Activated CD4-positive, alpha-beta T cell treated with anti-CD3 and anti-CD28 coated beads, Interleukin-2, amount 50 U/mL, for 16 hours (primary cell): ENCODE results near the gene CRYL1.
"Not testable (repeated sequence)": the region's sequence is repeated elsewhere in the genome, so short reads cannot be mapped to it uniquely, and the experiment has no call there.

ENCODE experiments used
- DNase-seq: peaks from one replicate; pipeline ENCODE4 v3.0.0-alpha.2; 2020

CRYL1 gene

GRCh38 chr13:20446405-20446804, 79.3 kb downstream of the CRYL1 start:
- no peak for DNase-seq

GRCh38 chr13:20442798-20443381, 82.8 kb downstream of the CRYL1 start:
- DNase-seq = no peak

GRCh38 chr13:20442375-20442774, 83.3 kb downstream of the CRYL1 start:
- DNase-seq = no peak

GRCh38 chr13:20441879-20442278, 83.8 kb downstream of the CRYL1 start:
- peak; percentile 27 for DNase-seq

GRCh38 chr13:20441056-20441455, 84.6 kb downstream of the CRYL1 start:
- no peak for DNase-seq

GRCh38 chr13:20439261-20439660, 86.4 kb downstream of the CRYL1 start:
- no peak for DNase-seq

- no peak for DNase-seq
Measured at GRCh38 chr13:20438801-20439200, 86.9 kb downstream of the CRYL1 start.

GRCh38 chr13:20436505-20436904, 89.2 kb downstream of the CRYL1 start:
- DNase-seq = no peak

GRCh38 chr13:20435616-20436368, 89.9 kb downstream of the CRYL1 start:
- no peak for DNase-seq

- not testable (repeated sequence) for DNase-seq
Measured at GRCh38 chr13:20434210-20434609, 91.4 kb downstream of the CRYL1 start.

GRCh38 chr13:20431687-20432384, 93.8 kb downstream of the CRYL1 start:
- no peak for DNase-seq

GRCh38 chr13:20431080-20431479, 94.6 kb downstream of the CRYL1 start:
- no peak for DNase-seq

- DNase-seq = no peak
Measured at GRCh38 chr13:20430296-20430695, 95.4 kb downstream of the CRYL1 start.

- DNase-seq = no peak
Measured at GRCh38 chr13:20429682-20430081, 96.0 kb downstream of the CRYL1 start.

GRCh38 chr13:20428666-20429644, 96.7 kb downstream of the CRYL1 start:
- DNase-seq = no peak

- DNase-seq = no peak
Measured at GRCh38 chr13:20426766-20427448, 98.8 kb downstream of the CRYL1 start.

GRCh38 chr13:20425819-20426219, 99.8 kb downstream of the CRYL1 start:
- no peak for DNase-seq

GRCh38 chr13:20424949-20425348, 100.7 kb downstream of the CRYL1 start:
- DNase-seq = no peak

- DNase-seq = no peak
Measured at GRCh38 chr13:20424559-20424852, 101.2 kb downstream of the CRYL1 start.

- no peak for DNase-seq
Measured at GRCh38 chr13:20422362-20422761, 103.3 kb downstream of the CRYL1 start.

- no peak for DNase-seq
Measured at GRCh38 chr13:20420938-20421337, 104.7 kb downstream of the CRYL1 start.

GRCh38 chr13:20418953-20419352, 106.7 kb downstream of the CRYL1 start:
- DNase-seq = no peak
